Measurements from ENCODE around the gene JUP.
"Not testable (repeated sequence)": the region's sequence is repeated elsewhere in the genome, so short reads cannot be mapped to it uniquely, and the experiment has no call there.

DNA sequence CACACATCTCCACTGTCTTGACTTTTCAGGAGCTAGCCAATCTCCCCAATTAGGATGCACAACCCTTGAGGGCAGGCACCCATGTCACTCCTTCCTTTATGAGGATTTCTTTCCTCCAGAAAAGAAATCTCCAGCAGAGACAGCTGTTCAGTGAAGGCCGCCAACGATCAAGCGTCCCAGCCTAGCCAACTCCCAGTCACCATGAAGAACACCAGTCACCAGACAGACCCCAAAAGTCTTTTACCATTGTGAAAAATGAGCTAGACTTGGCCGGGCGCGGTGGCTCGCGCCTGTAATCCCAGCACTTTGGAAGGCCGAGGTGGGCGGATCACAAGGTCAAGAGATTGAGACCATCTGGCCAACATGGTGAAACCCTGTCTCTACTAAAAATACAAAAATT is 43.5 kb upstream of the JUP start:
- TF ChIP-seq, protein P1, sequence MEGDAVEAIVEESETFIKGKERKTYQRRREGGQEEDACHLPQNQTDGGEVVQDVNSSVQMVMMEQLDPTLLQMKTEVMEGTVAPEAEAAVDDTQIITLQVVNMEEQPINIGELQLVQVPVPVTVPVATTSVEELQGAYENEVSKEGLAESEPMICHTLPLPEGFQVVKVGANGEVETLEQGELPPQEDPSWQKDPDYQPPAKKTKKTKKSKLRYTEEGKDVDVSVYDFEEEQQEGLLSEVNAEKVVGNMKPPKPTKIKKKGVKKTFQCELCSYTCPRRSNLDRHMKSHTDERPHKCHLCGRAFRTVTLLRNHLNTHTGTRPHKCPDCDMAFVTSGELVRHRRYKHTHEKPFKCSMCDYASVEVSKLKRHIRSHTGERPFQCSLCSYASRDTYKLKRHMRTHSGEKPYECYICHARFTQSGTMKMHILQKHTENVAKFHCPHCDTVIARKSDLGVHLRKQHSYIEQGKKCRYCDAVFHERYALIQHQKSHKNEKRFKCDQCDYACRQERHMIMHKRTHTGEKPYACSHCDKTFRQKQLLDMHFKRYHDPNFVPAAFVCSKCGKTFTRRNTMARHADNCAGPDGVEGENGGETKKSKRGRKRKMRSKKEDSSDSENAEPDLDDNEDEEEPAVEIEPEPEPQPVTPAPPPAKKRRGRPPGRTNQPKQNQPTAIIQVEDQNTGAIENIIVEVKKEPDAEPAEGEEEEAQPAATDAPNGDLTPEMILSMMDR (IDR thresholded peaks at IDR 0.05), result not testable (repeated sequence)
- not testable (repeated sequence) for TF ChIP-seq TAF1 (IDR thresholded peaks at IDR 0.05; ENCODE audit: borderline replicate concordance, low read depth, low read length); FOSL2 (IDR thresholded peaks at IDR 0.05; ENCODE audit: borderline replicate concordance, low read depth); NFIC (IDR thresholded peaks at IDR 0.05; ENCODE audit: borderline replicate concordance)
